Hepatocyte (in vitro differentiated cells): ENCODE data around the gene ARPC1A. TPM values are rescaled to one million over a fixed set of nuclear protein-coding genes. Genes with fewer than 3 reads are reported as not detected.
"Not testable (repeated sequence)": the region's sequence is repeated elsewhere in the genome, so short reads cannot be mapped to it uniquely, and the experiment has no call there.

Experiments
- DNase-seq: peaks from one replicate; pipeline ENCODE4 v3.0.0-alpha.2; 2016; ENCODE audit warnings: low spot score
- H2AFZ ChIP-seq: fragments of 200-600 bp; sonication (generic); 2 replicates; pipeline ENCODE4 v1.6.0; 2016; ENCODE audit warnings: antibody characterized with exemption, mild to moderate bottlenecking
- H3K27ac ChIP-seq: fragments of 200-600 bp; sonication (generic); 2 replicates; pipeline ENCODE4 v1.5.1; 2016; ENCODE audit warnings: mild to moderate bottlenecking
- H3K27me3 ChIP-seq: fragments of 200-600 bp; sonication (generic); 2 replicates; pipeline ENCODE4 v1.6.1; 2016
- H3K36me3 ChIP-seq: fragments of 200-600 bp; sonication (generic); replicated peaks from 2 replicates; pipeline ENCODE4 v1.5.1; 2016; ENCODE audit warnings: low read depth; ENCODE audit not compliant: insufficient read depth
- H3K4me1 ChIP-seq: fragments of 200-600 bp; sonication (generic); 2 replicates; pipeline ENCODE4 v1.5.1; 2016; ENCODE audit warnings: mild to moderate bottlenecking, moderate library complexity; ENCODE audit not compliant: insufficient read depth
- H3K4me2 ChIP-seq: fragments of 200-600 bp; sonication (generic); 2 replicates; pipeline ENCODE4 v1.6.0; 2016
- H3K4me3 ChIP-seq: fragments of 200-600 bp; sonication (generic); 2 replicates; pipeline ENCODE4 v1.5.1; 2016; ENCODE audit warnings: mild to moderate bottlenecking
- H3K79me2 ChIP-seq: fragments of 200-600 bp; sonication (generic); 2 replicates; pipeline ENCODE4 v1.6.0; 2017; ENCODE audit warnings: mild to moderate bottlenecking
- H3K9me2 ChIP-seq: fragments of 200-600 bp; sonication (generic); replicated peaks from 2 replicates; pipeline ENCODE4 v1.6.0; 2017; ENCODE audit warnings: mild to moderate bottlenecking; ENCODE audit not compliant: insufficient read depth
- H3K9me3 ChIP-seq: fragments of 200-600 bp; sonication (generic); 2 replicates; pipeline ENCODE4 v1.5.1; 2016; ENCODE audit warnings: low read depth, mild to moderate bottlenecking
- H4K20me1 ChIP-seq: fragments of 200-600 bp; sonication (generic); 2 replicates; pipeline ENCODE4 v1.6.0; 2016; ENCODE audit warnings: mild to moderate bottlenecking; ENCODE audit not compliant: insufficient read depth, poor library complexity, severe bottlenecking
- CTCF ChIP-seq: fragments of 200-600 bp; sonication (generic); IDR thresholded peaks from 2 replicates; pipeline ENCODE4 v1.5.1; 2016; ENCODE audit warnings: antibody characterized with exemption, mild to moderate bottlenecking; ENCODE audit not compliant: poor library complexity
- EZH2 ChIP-seq: fragments of 200-600 bp; sonication (generic); IDR thresholded peaks from 2 replicates; pipeline ENCODE4 v1.6.1; 2016; ENCODE audit warnings: antibody characterized with exemption, mild to moderate bottlenecking, borderline replicate concordance
- EZH2phosphoT487 ChIP-seq: fragments of 200-600 bp; sonication (generic); IDR thresholded peaks from one replicate; pipeline ENCODE4 v1.6.1; 2018; ENCODE audit warnings: antibody characterized with exemption, mild to moderate bottlenecking, low read depth, moderate library complexity; ENCODE audit not compliant: unreplicated experiment, severe bottlenecking
- WGBS: methylation state at CpG from one replicate; pipeline ENCODE4 v1.1.6; 2016; ENCODE audit warnings: low lambda C conversion rate; ENCODE audit errors: missing lambda C conversion rate; 5-methylcytosine and 5-hydroxymethylcytosine counted together
- polyA plus RNA-seq: library from polyadenylated mRNA; unstranded; fragments of >200 nt; fragmentation: Nextera tagmentation; extraction: Ambion mirVana; gene quantifications from 2 replicates; pipeline ENCODE4 v1.2.1, GENCODE V29; 2016
- total RNA-seq: library from RNA; depleted of rRNA; stranded (reverse); fragments of >200 nt; gene quantifications from 2 replicates; pipeline ENCODE4 v1.2.3, GENCODE V29; 2014

Gene ARPC1A
- total and polyA plus RNA-seq, 2 experiments from 2014 or later: 166 to 190 TPM

GRCh38 chr7:99384523-99384922 lies 58.8 kb downstream of the ARPC1A start:
- Histone ChIP-seq H3K9me2 (no peaks in the 10 kb centered on the region), H3K27me3 (no peaks in the 10 kb centered on the region), H3K4me2 (no peak overlapping the region), H3K36me3 (no peaks in the 10 kb centered on the region), H3K4me3 (no peak overlapping the region), H3K9me3 (no peaks in the 10 kb centered on the region), H4K20me1 (no peaks in the 10 kb centered on the region), H3K27ac (no peak overlapping the region), H3K4me1 (peaks cover 9% of the 10 kb centered on the region), H2AFZ (no peak overlapping the region), H3K79me2 (peaks cover 26% of the 10 kb centered on the region)
- WGBS: 86% methylated on average over 4 of the region's 4 CpGs
- DNase-seq: no peak
- TF ChIP-seq EZH2phosphoT487 (no peak), CTCF (no peak), EZH2 (no peak)

- WGBS: 98% methylated on average over 8 of the region's 8 CpGs
- no peak overlapping the region for H3K4me2 ChIP-seq
- H3K79me2 ChIP-seq: peaks cover 16% of the 10 kb centered on the region
- H2AFZ ChIP-seq: no peak overlapping the region
- no peaks in the 10 kb centered on the region for H3K4me1 ChIP-seq
- H4K20me1 ChIP-seq: no peaks in the 10 kb centered on the region
- TF ChIP-seq EZH2 (no peak), CTCF (no peak), EZH2phosphoT487 (no peak)
- no peaks in the 10 kb centered on the region for H3K9me2 ChIP-seq
- no peak overlapping the region for H3K27ac ChIP-seq
- no peaks in the 10 kb centered on the region for H3K36me3 ChIP-seq
- no peaks in the 10 kb centered on the region for H3K9me3 ChIP-seq
- no peaks in the 10 kb centered on the region for H3K27me3 ChIP-seq
- DNase-seq: no peak
- H3K4me3 ChIP-seq: no peak overlapping the region
These were observed 59.9 kb downstream of the ARPC1A start for GRCh38 chr7:99385564-99385963.

GRCh38 chr7:99386584-99387238 lies 61.0 kb downstream of the ARPC1A start:
- no peaks in the 10 kb centered on the region for H4K20me1 ChIP-seq
- no peak overlapping the region for H3K4me2 ChIP-seq
- peaks cover 14% of the 10 kb centered on the region for H3K79me2 ChIP-seq
- H3K4me3 ChIP-seq: no peak overlapping the region
- no peak overlapping the region for H2AFZ ChIP-seq
- DNase-seq: no peak
- H3K27ac ChIP-seq: no peak overlapping the region
- no peaks in the 10 kb centered on the region for H3K27me3 ChIP-seq
- no peaks in the 10 kb centered on the region for H3K9me3 ChIP-seq
- H3K4me1 ChIP-seq: no peaks in the 10 kb centered on the region
- H3K36me3 ChIP-seq: no peaks in the 10 kb centered on the region
- 92% methylated on average over 7 of the region's 9 CpGs for WGBS
- TF ChIP-seq CTCF (no peak), EZH2 (no peak), EZH2phosphoT487 (no peak)
- no peaks in the 10 kb centered on the region for H3K9me2 ChIP-seq

GRCh38 chr7:99387239-99387635 lies 61.5 kb downstream of the ARPC1A start:
- H2AFZ ChIP-seq, H3K4me2 ChIP-seq: not testable (repeated sequence)

More at GRCh38 chr7:99387239-99387635, 61.5 kb downstream of the ARPC1A start:
- 95% methylated on average over 13 of the region's 14 CpGs for WGBS
- DNase-seq, H4K20me1 ChIP-seq, H3K27me3 ChIP-seq, H3K36me3 ChIP-seq, H3K4me1 ChIP-seq, H3K4me3 ChIP-seq, H3K27ac ChIP-seq, H3K9me2 ChIP-seq, H3K9me3 ChIP-seq: not testable (repeated sequence)
- H3K79me2 ChIP-seq: peaks cover 14% of the 10 kb centered on the region
